HEK293 (cell line): ENCODE data around the gene GOLGA6L7.

Experiments used
- CTCF ChIA-PET: fragments of 350-600 bp; formaldehyde crosslinking; extraction: SDS; loops from one replicate; lab custom pipeline; 2021; ENCODE audit warnings: antibody characterized with exemption; lab: Yijun Ruan, JAX
- POLR2A ChIA-PET: fragments of 300-600 bp; formaldehyde crosslinking; extraction: SDS; loops from one replicate; lab custom pipeline; 2020; ENCODE audit warnings: antibody characterized with exemption, inconsistent platforms; lab: Yijun Ruan, JAX
- H3K27ac ChIP-seq: fragments of 200-500 bp; sonication (Bioruptor generic); 2 replicates; pipeline ENCODE4 v1.5.1; 2014; ENCODE audit warnings: low read depth, low read length, control low read depth, inconsistent platforms; ENCODE audit errors: extremely low read depth
- H3K36me3 ChIP-seq, 2 experiments: fragments of 200-500 bp in 1 of 2; sonication (Bioruptor generic) in 1 of 2; 1 replicate in 1 of 2; 2 replicates in 1 of 2; pipeline ENCODE4 v1.5.1; 2014 to 2017; ENCODE audit warnings: inconsistent platforms in 2 of 2, low read length in 2 of 2; ENCODE audit not compliant: control insufficient read depth in 2 of 2, insufficient read depth in 1 of 2
- H3K4me1 ChIP-seq: fragments of 200-500 bp; sonication (Bioruptor generic); 2 replicates; pipeline ENCODE4 v1.5.1; 2014; ENCODE audit warnings: mild to moderate bottlenecking, low read length, inconsistent platforms; ENCODE audit not compliant: control insufficient read depth, insufficient read depth
- H3K4me3 ChIP-seq: 2 replicates; pipeline ENCODE4 v1.5.1; 2011; ENCODE audit warnings: low read depth, mild to moderate bottlenecking, control low read depth, low read length, moderate library complexity
- H3K9me3 ChIP-seq: fragments of 200-500 bp; sonication (Bioruptor generic); 2 replicates; pipeline ENCODE4 v1.5.1; 2014; ENCODE audit warnings: low read depth, low read length, inconsistent platforms; ENCODE audit not compliant: control insufficient read depth, insufficient read depth
- BCL11A ChIP-seq: fragments of 450-650 bp; formaldehyde crosslinking; IDR thresholded peaks from 2 replicates; pipeline ENCODE4 v1.5.1; 2016; ENCODE audit warnings: low read depth, missing biosample characterization, missing genetic modification characterization
- GLIS1 ChIP-seq: fragments of 450-650 bp; formaldehyde crosslinking; IDR thresholded peaks from 2 replicates; pipeline ENCODE4 v1.5.1; 2016; ENCODE audit warnings: missing biosample characterization, missing genetic modification characterization
- HIC1 ChIP-seq: fragments of 450-650 bp; formaldehyde crosslinking; IDR thresholded peaks from 2 replicates; pipeline ENCODE4 v1.5.1; 2016; ENCODE audit warnings: missing biosample characterization, missing genetic modification characterization
- KLF9 ChIP-seq: fragments of 450-650 bp; formaldehyde crosslinking; IDR thresholded peaks from 2 replicates; pipeline ENCODE4 v1.5.1; 2016; ENCODE audit warnings: missing biosample characterization, missing genetic modification characterization, low read depth
- SCRT2 ChIP-seq: fragments of 450-650 bp; formaldehyde crosslinking; IDR thresholded peaks from 2 replicates; pipeline ENCODE4 v1.5.1; 2016; ENCODE audit warnings: missing biosample characterization, missing genetic modification characterization
- TSHZ1 ChIP-seq: fragments of 450-650 bp; formaldehyde crosslinking; IDR thresholded peaks from 2 replicates; pipeline ENCODE4 v1.5.1; 2016; ENCODE audit warnings: missing biosample characterization, missing genetic modification characterization, borderline replicate concordance
- ZEB2 ChIP-seq: fragments of 450-650 bp; formaldehyde crosslinking; IDR thresholded peaks from 2 replicates; pipeline ENCODE4 v1.5.1; 2016; ENCODE audit warnings: missing biosample characterization, missing genetic modification characterization
- ZFP37 ChIP-seq: fragments of 450-650 bp; formaldehyde crosslinking; IDR thresholded peaks from 2 replicates; pipeline ENCODE4 v1.5.1; 2016; ENCODE audit warnings: missing biosample characterization, missing genetic modification characterization
- ZNF16 ChIP-seq: fragments of 450-650 bp; formaldehyde crosslinking; IDR thresholded peaks from 2 replicates; pipeline ENCODE4 v1.5.1; 2016; ENCODE audit warnings: low read depth, missing biosample characterization, missing genetic modification characterization
- ZNF202 ChIP-seq: fragments of 450-650 bp; formaldehyde crosslinking; IDR thresholded peaks from 2 replicates; pipeline ENCODE4 v1.5.1; 2016; ENCODE audit warnings: missing biosample characterization, missing genetic modification characterization, borderline replicate concordance
- ZNF366 ChIP-seq: fragments of 450-650 bp; formaldehyde crosslinking; conservative IDR thresholded peaks from 2 replicates; pipeline ENCODE4 v1.5.1; 2016; ENCODE audit warnings: missing biosample characterization, missing genetic modification characterization
- ZNF404 ChIP-seq: fragments of 450-650 bp; formaldehyde crosslinking; IDR thresholded peaks from 2 replicates; pipeline ENCODE4 v1.5.1; 2017; ENCODE audit warnings: missing biosample characterization, missing genetic modification characterization
- ZNF449 ChIP-seq: fragments of 450-650 bp; formaldehyde crosslinking; IDR thresholded peaks from 2 replicates; pipeline ENCODE4 v1.5.1; 2017; ENCODE audit warnings: missing biosample characterization, mild to moderate bottlenecking, missing genetic modification characterization, moderate library complexity
- ZNF501 ChIP-seq: fragments of 450-650 bp; formaldehyde crosslinking; IDR thresholded peaks from 2 replicates; pipeline ENCODE4 v1.5.1; 2016; ENCODE audit warnings: missing biosample characterization, missing genetic modification characterization
- ZNF560 ChIP-seq: fragments of 450-650 bp; formaldehyde crosslinking; IDR thresholded peaks from 2 replicates; pipeline ENCODE4 v1.5.1; 2017; ENCODE audit warnings: missing biosample characterization, missing genetic modification characterization, borderline replicate concordance
- ZNF791 ChIP-seq: fragments of 450-650 bp; formaldehyde crosslinking; IDR thresholded peaks from 2 replicates; pipeline ENCODE4 v1.5.1; 2016; ENCODE audit warnings: missing biosample characterization, missing genetic modification characterization
- ZSCAN30 ChIP-seq: fragments of 450-650 bp; IDR thresholded peaks from 2 replicates; pipeline ENCODE4 v1.5.1; 2018; ENCODE audit warnings: missing biosample characterization, mild to moderate bottlenecking, missing genetic modification characterization, moderate library complexity
- ZSCAN4 ChIP-seq: fragments of 450-650 bp; formaldehyde crosslinking; IDR thresholded peaks from 2 replicates; pipeline ENCODE4 v1.5.1; 2017; ENCODE audit warnings: missing biosample characterization, missing genetic modification characterization

GOLGA6L7 gene

GRCh38 chr15:28896951-28897350 is 48.5 kb upstream of the GOLGA6L7 start (continued):
- peak; percentile 59; the same call in 1 of the 2 replicates for TF ChIP-seq ZSCAN4 (tag by site-specific recombination)
- TF ChIP-seq SCRT2 (tag by site-specific recombination): no peak
- TF ChIP-seq ZNF16 (tag by site-specific recombination): no peak
- peak; percentile 54; the same call in 1 of the 2 replicates for TF ChIP-seq ZNF366 (tag by site-specific recombination)
- TF ChIP-seq BCL11A (tag by site-specific recombination): peak; percentile 71
- TF ChIP-seq ZEB2: 0 out of 2 replicates have a peak, but pooled peaks have one; percentile 49
- 0 out of 2 replicates have a peak, but pooled peaks have one; percentile 42 for TF ChIP-seq KLF9
- peak; percentile 34; the same call in 1 of the 2 replicates for TF ChIP-seq GLIS1 (tag by site-specific recombination)
- peak; percentile 77 for TF ChIP-seq ZFP37 (tag by site-specific recombination)

GRCh38 chr15:28895566-28895965 is 47.1 kb upstream of the GOLGA6L7 start:
- TF ChIP-seq ZSCAN30 (tag by site-specific recombination): no peak
- TF ChIP-seq ZNF501 (tag by site-specific recombination): no peak
- TF ChIP-seq ZNF791: no peak
- no peak for TF ChIP-seq ZNF449
- TF ChIP-seq ZNF560 (tag by site-specific recombination): no peak
- TF ChIP-seq ZNF404 (tag by site-specific recombination): no peak
- TF ChIP-seq HIC1 (tag by site-specific recombination): no peak
- no peak for TF ChIP-seq ZNF202 (tag by site-specific recombination)
- TF ChIP-seq TSHZ1 (tag by site-specific recombination): no peak
- TF ChIP-seq, all 188 proteins: peak for 0
- POLR2A ChIA-PET: no interaction called here
- H3K4me1 ChIP-seq: no peaks in the 10 kb centered on the region
- no peaks in the 10 kb centered on the region for H3K9me3 ChIP-seq
- H3K27ac ChIP-seq: no peak overlapping the region
- no peaks in the 10 kb centered on the region for H3K36me3 ChIP-seq
- no peak overlapping the region for H3K4me3 ChIP-seq
- CTCF ChIA-PET: interaction anchor here (0.6 kb wide), 1 partner anchor 208 kb away, joined by 4 read pairs; no protein-coding TSS in a partner anchor
